Chondrocyte (in vitro differentiated cells): ENCODE results near the gene FGF13. TPM values are rescaled to one million over a fixed set of nuclear protein-coding genes. Genes with fewer than 3 reads are reported as not detected.
A peak's percentile ranks its signal among the peaks of the same experiment; 100 is the strongest.

Source experiments
- DNase-seq: peaks from one replicate; pipeline ENCODE4 v3.0.0; 2021; ENCODE audit warnings: mixed read lengths, low spot score
- H3K27ac Mint-ChIP-seq: one replicate; pipeline ENCODE4 v1.8.0; 2021; ENCODE audit warnings: mild to moderate bottlenecking, moderate library complexity, mixed read lengths; ENCODE audit not compliant: unreplicated experiment
- H3K27me3 Mint-ChIP-seq: 2 replicates; pipeline ENCODE4 v1.8.0; 2021; ENCODE audit warnings: low read depth, mixed read lengths
- H3K36me3 Mint-ChIP-seq: 2 replicates; pipeline ENCODE4 v1.8.0; 2021; ENCODE audit warnings: low read depth, mixed read lengths
- H3K4me1 Mint-ChIP-seq: 2 replicates; pipeline ENCODE4 v1.8.0; 2021; ENCODE audit warnings: low read depth, mild to moderate bottlenecking, mixed read lengths
- H3K4me3 Mint-ChIP-seq: one replicate; pipeline ENCODE4 v1.8.0; 2021; ENCODE audit warnings: mild to moderate bottlenecking, moderate library complexity, mixed read lengths; ENCODE audit not compliant: unreplicated experiment
- H3K9me3 Mint-ChIP-seq: 2 replicates; pipeline ENCODE4 v1.8.0; 2021; ENCODE audit warnings: low read depth, mixed read lengths
- CTCF ChIP-seq: fragments of 200-600 bp; sonication (generic); IDR thresholded peaks from 2 replicates; pipeline ENCODE4 v1.5.0; 2021; ENCODE audit warnings: antibody characterized with exemption, mild to moderate bottlenecking, moderate library complexity
- long read RNA-seq: library from polyadenylated mRNA; stranded (forward); transcript quantifications from one replicate; pipeline ENCODE4 v2.0.0, GENCODE V29; 2021
- total RNA-seq: library from RNA; stranded (reverse); gene quantifications from 3 replicates; pipeline ENCODE4 v1.2.1, GENCODE V29; 2021

FGF13 gene
- total RNA-seq: not detected in 3 replicates
- long read RNA-seq: 0 reads

GRCh38 chrX:138711399-138712347, at the start of gene FGF13:
TSS of gene FGF13 (minus strand) at chrX:138711717. CDS start at chrX:138711003, 714 bp downstream.
- H3K4me1 Mint-ChIP-seq: peaks cover 6% of the 10 kb centered on the region
- TF ChIP-seq CTCF: peak; percentile 39
- peaks cover 4% of the 10 kb centered on the region for H3K9me3 Mint-ChIP-seq
- peak within 1 kb of the TSS; percentile 59 for H3K4me3 Mint-ChIP-seq
- DNase-seq: peak; percentile 75
- peaks cover 42% of the 10 kb centered on the region for H3K27me3 Mint-ChIP-seq
- H3K36me3 Mint-ChIP-seq: no peaks in the 10 kb centered on the region
- no peak within 1 kb of the TSS for H3K27ac Mint-ChIP-seq

- Mint-ChIP-seq H3K4me1 (no peaks in the 10 kb centered on the region), H3K27me3 (peaks cover 3% of the 10 kb centered on the region), H3K36me3 (no peaks in the 10 kb centered on the region), H3K9me3 (no peaks in the 10 kb centered on the region), H3K4me3 (no peak overlapping the region), H3K27ac (no peak overlapping the region)
- no peak for TF ChIP-seq CTCF
- DNase-seq: no peak
Observed at GRCh38 chrX:138759217-138759943, 47.9 kb upstream of the FGF13 start.

DNA sequence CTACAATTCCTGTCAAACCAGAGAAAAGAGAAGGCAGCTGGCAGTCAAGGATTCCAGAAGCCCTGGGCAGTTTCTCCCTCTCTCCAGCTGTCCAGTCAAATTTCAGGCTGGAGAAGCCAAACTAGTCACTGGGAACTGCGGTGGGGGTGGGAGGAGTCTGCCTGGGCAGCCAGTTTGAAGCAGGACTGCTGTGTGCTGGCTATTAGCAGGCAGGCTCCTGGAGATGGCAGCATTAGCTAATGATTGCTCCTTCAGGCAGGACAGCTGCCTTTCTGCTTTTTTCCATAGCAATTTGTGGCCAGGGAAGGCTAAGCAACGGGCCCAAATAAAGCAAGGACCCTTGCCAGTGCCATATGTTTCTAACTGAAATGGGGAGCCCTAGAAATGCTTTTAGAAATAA, 44.7 kb upstream of the FGF13 start:
- Mint-ChIP-seq H3K4me3 (no peak overlapping the region), H3K27ac (no peak overlapping the region), H3K9me3 (no peaks in the 10 kb centered on the region), H3K27me3 (no peaks in the 10 kb centered on the region), H3K36me3 (no peaks in the 10 kb centered on the region), H3K4me1 (no peaks in the 10 kb centered on the region)
- no peak for TF ChIP-seq CTCF
- no peak for DNase-seq

GRCh38 chrX:138754861-138755260, 43.3 kb upstream of the FGF13 start:
- no peak for TF ChIP-seq CTCF

GRCh38 chrX:138748480-138748879, 37.0 kb upstream of the FGF13 start:
- DNase-seq: no peak
- no peaks in the 10 kb centered on the region for H3K9me3 Mint-ChIP-seq
- peak; percentile 76 for TF ChIP-seq CTCF
- H3K27ac Mint-ChIP-seq: no peak overlapping the region
- H3K27me3 Mint-ChIP-seq: peaks cover 7% of the 10 kb centered on the region
- H3K36me3 Mint-ChIP-seq: no peaks in the 10 kb centered on the region
- no peak overlapping the region for H3K4me3 Mint-ChIP-seq
- H3K4me1 Mint-ChIP-seq: no peaks in the 10 kb centered on the region

More at GRCh38 chrX:138754861-138755260, 43.3 kb upstream of the FGF13 start:
- Mint-ChIP-seq H3K4me3 (no peak overlapping the region), H3K27ac (no peak overlapping the region), H3K9me3 (no peaks in the 10 kb centered on the region), H3K36me3 (no peaks in the 10 kb centered on the region), H3K27me3 (peaks cover under 1% of the 10 kb centered on the region), H3K4me1 (no peaks in the 10 kb centered on the region)
- no peak for DNase-seq
